ENCODE measurements around the gene NKX2-8.
A peak's percentile ranks its signal among the peaks of the same experiment; 100 is the strongest.

Gene NKX2-8

GRCh38 chr14:36582011-36582873 is at the start of gene NKX2-8:
Gene NKX2-8, minus strand, starts transcription at chr14:36582614. Its CDS starts 225 bp downstream, at chr14:36582389.
- DNase-seq, result peak in 1 of 2 experiments; percentile 43

- DNase-seq, result no peak
Observed at GRCh38 chr14:36627981-36628380, 45.6 kb upstream of the NKX2-8 start.

GRCh38 chr14:36626151-36626550 is 43.7 kb upstream of the NKX2-8 start:
- DNase-seq, result no peak

GRCh38 chr14:36625436-36625835 is 43.0 kb upstream of the NKX2-8 start:
- no peak for DNase-seq

- DNase-seq, result peak in 1 of 2 experiments; percentile 13
Observed at GRCh38 chr14:36625014-36625413, 42.6 kb upstream of the NKX2-8 start.

GRCh38 chr14:36619853-36620252 is 37.4 kb upstream of the NKX2-8 start:
- DNase-seq, result no peak

GRCh38 chr14:36619131-36619530 is 36.7 kb upstream of the NKX2-8 start:
- no peak for DNase-seq

GRCh38 chr14:36618641-36619040 is 36.2 kb upstream of the NKX2-8 start:
- no peak for DNase-seq

- DNase-seq, result no peak
Observed at GRCh38 chr14:36617824-36618223, 35.4 kb upstream of the NKX2-8 start.

GRCh38 chr14:36605506-36605857 is 23.1 kb upstream of the NKX2-8 start:
- peak; percentile 25 to 55 for DNase-seq

GRCh38 chr14:36604757-36605505 is 22.5 kb upstream of the NKX2-8 start:
- DNase-seq, result peak; percentile 93 to 94

- DNase-seq, result no peak
Observed at GRCh38 chr14:36600431-36600830, 18.0 kb upstream of the NKX2-8 start.

- peak; percentile 16 to 59 for DNase-seq
Observed at GRCh38 chr14:36591482-36591881, 9.1 kb upstream of the NKX2-8 start.

- DNase-seq, result no peak
Observed at GRCh38 chr14:36588788-36589187, 6.4 kb upstream of the NKX2-8 start.

GRCh38 chr14:36588119-36588518 is 5.7 kb upstream of the NKX2-8 start:
- no peak for DNase-seq

GRCh38 chr14:36585100-36585499 is 2.7 kb upstream of the NKX2-8 start:
- no peak for DNase-seq

GRCh38 chr14:36583893-36584811 is 1.7 kb upstream of the NKX2-8 start:
- DNase-seq, result no peak

- no peak for DNase-seq
Observed at GRCh38 chr14:36583242-36583892, 953 bp upstream of the NKX2-8 start.

GRCh38 chr14:36582874-36583241 is 444 bp upstream of the NKX2-8 start:
- DNase-seq, result no peak

- DNase-seq, result no peak
Observed at GRCh38 chr14:36580856-36581831, 1.3 kb downstream of the NKX2-8 start.

GRCh38 chr14:36580141-36580855 is 2.1 kb downstream of the NKX2-8 start:
- DNase-seq, result no peak

Data from NCI-H446 (cell line).